A673 (cell line): ENCODE data around the gene CHST15.

ENCODE experiments used
- EZH2 ChIP-seq: fragments of 200-600 bp; sonication (generic); IDR thresholded peaks from 2 replicates; pipeline ENCODE4 v1.6.1; 2017; ENCODE audit warnings: borderline replicate concordance, low read depth, mild to moderate bottlenecking, mixed read lengths, antibody characterized with exemption, low read length; ENCODE audit not compliant: poor library complexity, severe bottlenecking
- TF ChIP-seq, protein P1 (sequence below): fragments of 300-800, 200-600 bp; sonication (generic); conservative IDR thresholded peaks from 2 replicates; pipeline ENCODE4 v1.5.1; 2017; ENCODE audit warnings: low read depth, mild to moderate bottlenecking, antibody characterized with exemption, low read length, moderate library complexity, mixed read lengths

DNA sequence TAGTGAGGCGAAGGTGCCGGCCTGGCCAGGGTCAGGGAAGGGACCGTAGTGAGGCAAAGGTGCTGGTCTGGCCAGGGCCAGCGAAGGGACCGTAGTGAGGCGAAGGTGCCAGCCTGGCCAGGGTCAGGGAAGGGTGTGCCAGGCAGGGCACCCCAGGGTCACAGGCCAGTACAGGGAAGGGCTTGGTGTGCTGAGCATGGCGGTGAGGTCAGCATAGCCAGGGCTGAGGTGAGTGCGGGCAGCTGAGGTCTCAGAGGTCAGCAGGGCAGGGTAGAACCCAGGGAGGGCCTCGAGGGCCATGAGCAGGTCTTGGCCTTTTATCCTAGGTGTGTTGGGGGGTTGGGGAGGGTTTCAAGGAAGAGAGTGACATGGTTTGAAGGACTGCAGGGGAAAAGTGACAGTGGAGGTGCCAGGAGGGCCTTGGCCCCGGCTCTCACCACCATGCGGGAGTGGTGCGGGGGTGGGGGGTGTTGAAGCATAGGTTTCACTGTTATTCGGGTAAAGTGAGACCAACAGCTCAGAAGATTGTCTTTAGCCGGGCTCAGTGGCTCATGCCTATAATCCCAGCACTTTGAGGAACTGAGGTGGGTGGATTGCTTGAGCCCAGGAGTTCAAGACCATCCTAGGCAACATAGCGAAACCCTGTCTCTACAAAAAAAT is 93.3 kb downstream of the CHST15 start:
- TF ChIP-seq, protein P1, sequence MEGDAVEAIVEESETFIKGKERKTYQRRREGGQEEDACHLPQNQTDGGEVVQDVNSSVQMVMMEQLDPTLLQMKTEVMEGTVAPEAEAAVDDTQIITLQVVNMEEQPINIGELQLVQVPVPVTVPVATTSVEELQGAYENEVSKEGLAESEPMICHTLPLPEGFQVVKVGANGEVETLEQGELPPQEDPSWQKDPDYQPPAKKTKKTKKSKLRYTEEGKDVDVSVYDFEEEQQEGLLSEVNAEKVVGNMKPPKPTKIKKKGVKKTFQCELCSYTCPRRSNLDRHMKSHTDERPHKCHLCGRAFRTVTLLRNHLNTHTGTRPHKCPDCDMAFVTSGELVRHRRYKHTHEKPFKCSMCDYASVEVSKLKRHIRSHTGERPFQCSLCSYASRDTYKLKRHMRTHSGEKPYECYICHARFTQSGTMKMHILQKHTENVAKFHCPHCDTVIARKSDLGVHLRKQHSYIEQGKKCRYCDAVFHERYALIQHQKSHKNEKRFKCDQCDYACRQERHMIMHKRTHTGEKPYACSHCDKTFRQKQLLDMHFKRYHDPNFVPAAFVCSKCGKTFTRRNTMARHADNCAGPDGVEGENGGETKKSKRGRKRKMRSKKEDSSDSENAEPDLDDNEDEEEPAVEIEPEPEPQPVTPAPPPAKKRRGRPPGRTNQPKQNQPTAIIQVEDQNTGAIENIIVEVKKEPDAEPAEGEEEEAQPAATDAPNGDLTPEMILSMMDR = no peak
- TF ChIP-seq EZH2 = no peak
